ENCODE measurements around the gene BEST3.
A peak's percentile ranks its signal among the peaks of the same experiment; 100 is the strongest.

The BEST3 gene

GRCh38 chr12:69698769-69699540 is at the start of gene BEST3:
Gene BEST3 (minus strand): TSS chr12:69699303. CDS start chr12:69697798, 1,505 bp downstream.
- no peak for DNase-seq

- DNase-seq = no peak
Observed at GRCh38 chr12:69744109-69744508, 45.0 kb upstream of the BEST3 start.

DNA sequence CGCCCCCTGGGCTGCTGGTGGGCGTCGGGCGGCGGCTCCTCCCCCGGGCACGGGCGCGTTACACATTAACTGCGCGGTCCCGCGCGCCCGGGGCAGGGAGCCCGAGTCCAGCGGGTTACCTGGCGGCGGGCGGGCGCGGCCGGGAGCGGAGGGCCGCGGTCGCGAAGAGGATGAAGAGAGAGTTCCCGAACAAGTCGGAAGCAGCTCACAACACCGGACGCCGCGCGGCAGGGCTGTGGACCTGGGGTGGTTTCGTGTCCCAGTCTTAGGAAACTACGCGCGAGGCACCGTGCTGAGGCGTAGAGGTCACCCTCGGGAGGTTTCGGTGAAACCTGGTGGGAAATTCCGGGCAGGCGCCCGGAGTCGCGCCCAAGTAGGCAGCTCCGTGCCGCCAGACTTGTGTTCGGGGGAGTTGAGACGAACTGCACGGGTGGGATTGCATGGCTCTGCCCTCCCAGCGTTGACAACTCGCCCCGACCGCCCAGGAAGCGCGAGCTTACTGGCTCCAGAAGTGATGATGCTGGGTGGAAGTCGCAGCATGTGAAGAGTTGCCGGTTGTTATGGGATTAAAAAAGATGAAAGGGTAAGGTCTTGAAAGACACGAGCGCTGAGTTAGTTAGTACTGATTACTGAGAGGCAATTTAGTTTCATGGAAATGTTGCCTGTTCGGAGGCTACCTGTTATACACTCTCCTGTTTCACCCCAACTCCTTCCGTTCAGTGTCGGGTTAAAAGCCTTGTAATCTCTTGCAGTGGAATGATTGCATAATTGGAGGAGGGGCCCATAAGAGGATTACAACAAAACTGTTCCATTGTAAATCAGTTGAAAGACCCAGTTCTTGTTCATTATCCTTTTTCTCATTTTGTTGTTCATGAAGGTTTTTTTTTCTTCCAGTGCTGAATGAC is 40.4 kb upstream of the BEST3 start:
- DNase-seq = peak; percentile 59

GRCh38 chr12:69738351-69739286 is 39.5 kb upstream of the BEST3 start, which contains the start of gene RAB3IP:
Gene RAB3IP (plus strand): TSS chr12:69738860. CDS start chr12:69755409, 16,549 bp downstream.
- DNase-seq = peak; percentile 90

- DNase-seq = no peak
Observed at GRCh38 chr12:69733638-69734037, 34.5 kb upstream of the BEST3 start.

GRCh38 chr12:69732088-69732487 is 33.0 kb upstream of the BEST3 start:
- no peak for DNase-seq

DNA sequence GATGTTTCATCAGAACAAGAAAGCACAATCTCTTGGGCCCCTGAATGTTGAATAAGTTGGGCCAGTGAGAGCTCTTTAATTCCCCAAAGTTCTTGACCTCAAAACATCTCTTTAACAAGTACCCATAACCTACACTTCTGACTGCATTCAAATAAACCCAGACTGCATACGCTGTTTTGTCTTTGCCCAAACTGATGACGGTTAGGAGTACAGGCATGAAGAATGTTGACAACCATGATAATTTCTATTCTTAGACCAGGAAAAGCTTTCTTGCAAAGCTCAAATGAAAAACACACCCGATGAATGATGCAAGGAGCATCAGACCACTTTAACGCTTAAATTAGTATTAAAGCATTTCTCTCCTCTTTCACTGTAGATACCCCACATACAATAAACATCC is 27.8 kb upstream of the BEST3 start:
- no peak for DNase-seq

DNA sequence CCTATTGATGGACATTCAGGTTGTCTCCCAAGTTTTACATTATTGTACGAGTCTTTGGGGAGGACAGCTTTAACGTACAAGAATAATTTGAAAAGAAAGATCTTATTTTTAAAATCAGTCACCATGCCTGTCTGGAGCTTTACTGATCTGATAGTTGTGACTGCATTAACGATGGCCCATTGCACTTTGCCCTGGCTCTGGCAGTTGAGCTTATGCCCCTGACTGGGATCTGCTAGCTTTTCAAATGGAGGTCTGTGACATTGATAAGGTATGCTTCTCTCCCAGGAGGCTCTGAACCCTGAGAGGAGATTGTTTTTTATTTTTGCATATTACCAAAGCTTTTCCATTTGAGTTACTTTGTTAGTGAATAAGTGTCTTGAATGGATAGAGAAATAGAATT is 21.6 kb upstream of the BEST3 start:
- no peak for DNase-seq

DNA sequence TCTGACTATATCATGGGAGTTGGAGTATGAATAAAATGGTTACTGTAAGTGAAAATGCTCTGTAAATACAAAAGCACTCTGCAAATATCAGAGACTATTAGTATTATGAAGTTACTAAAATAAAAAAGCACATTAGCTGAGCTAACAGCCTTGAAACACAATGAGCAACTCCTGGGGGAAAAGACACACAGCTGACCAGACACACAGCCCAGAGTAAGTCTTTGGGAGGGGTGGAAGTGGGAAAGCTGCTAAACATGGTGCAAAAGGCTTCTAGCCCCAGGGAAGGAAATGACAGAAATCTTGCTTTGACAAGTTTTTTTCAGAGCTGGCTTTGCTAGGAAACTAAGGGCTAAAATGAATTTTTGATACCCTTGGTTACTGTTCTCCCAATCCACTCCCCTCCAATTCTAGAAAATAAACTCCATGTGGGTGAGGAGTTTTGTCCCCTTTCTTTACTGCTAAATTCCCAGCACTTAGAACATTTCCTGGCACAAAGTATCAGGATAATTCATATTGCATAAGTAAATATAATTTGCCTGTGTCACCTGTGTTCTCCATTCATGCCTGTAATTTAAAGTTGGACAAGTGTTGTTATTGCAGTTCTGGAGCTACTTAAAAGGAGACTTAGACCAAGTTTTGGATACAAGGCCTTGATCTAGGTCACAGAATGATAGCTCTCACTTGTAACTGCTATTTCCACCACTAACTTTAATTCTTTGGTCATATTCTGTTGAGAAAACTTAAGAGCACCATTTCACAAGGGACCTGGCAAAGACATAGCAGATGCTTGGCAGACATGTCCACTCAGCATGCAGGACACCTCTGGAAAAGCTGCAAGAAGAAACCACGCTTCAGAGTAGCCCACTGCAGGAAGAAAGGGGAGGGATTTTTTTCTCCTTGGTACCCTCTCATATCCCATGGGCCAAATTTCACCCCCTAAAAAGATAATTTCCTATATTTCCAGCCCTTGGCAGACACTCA is 20.5 kb upstream of the BEST3 start:
- DNase-seq = no peak

- DNase-seq = no peak
Observed at GRCh38 chr12:69714542-69714941, 15.4 kb upstream of the BEST3 start.

DNA sequence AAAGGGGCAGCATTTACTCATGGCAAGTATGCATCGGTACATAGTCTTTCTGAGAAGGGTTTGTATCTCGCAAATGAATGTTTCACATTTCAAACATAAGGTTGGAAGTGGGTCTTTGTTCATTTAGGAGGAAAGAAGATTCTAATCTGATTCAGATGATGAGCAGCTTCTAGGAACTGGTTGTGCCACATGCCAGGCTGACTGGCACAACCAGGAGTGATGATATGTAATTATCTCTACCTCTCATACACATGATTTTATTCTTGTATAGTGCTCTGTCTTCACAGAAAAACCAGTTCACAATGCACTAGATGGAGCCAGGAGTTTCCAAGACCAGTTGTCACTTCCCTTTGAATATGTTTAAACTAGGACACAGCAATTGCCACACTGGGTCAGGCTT is 13.7 kb upstream of the BEST3 start:
- DNase-seq = no peak

DNA sequence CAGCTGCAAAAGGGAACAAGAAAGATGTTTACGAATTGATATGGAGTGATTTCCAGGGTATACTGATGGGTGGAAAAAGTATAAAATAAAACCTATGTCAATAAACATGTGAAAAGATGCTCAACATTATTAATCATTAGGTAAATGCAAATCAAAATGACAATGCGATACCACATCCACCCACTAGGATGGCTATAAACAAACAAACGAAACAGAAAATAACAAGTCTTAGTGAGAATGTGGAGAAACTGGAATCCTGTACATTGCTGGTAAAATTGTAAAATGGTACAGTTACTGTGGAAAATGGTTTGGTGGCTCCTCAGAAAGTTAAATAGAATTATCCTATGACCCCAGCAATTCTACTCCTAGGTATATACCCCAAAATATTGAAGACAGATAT is 9.5 kb upstream of the BEST3 start:
- DNase-seq = no peak

GRCh38 chr12:69704357-69704756 is 5.3 kb upstream of the BEST3 start:
- DNase-seq = no peak

GRCh38 chr12:69703146-69703642 is 4.1 kb upstream of the BEST3 start:
- DNase-seq = no peak

GRCh38 chr12:69701826-69702225 is 2.7 kb upstream of the BEST3 start:
- DNase-seq = no peak

- no peak for DNase-seq
Observed at GRCh38 chr12:69698054-69698453, 1.0 kb downstream of the BEST3 start.

- no peak for DNase-seq
Observed at GRCh38 chr12:69694123-69694522, 5.0 kb downstream of the BEST3 start.

- no peak for DNase-seq
Observed at GRCh38 chr12:69689638-69690037, 9.5 kb downstream of the BEST3 start.

DNA sequence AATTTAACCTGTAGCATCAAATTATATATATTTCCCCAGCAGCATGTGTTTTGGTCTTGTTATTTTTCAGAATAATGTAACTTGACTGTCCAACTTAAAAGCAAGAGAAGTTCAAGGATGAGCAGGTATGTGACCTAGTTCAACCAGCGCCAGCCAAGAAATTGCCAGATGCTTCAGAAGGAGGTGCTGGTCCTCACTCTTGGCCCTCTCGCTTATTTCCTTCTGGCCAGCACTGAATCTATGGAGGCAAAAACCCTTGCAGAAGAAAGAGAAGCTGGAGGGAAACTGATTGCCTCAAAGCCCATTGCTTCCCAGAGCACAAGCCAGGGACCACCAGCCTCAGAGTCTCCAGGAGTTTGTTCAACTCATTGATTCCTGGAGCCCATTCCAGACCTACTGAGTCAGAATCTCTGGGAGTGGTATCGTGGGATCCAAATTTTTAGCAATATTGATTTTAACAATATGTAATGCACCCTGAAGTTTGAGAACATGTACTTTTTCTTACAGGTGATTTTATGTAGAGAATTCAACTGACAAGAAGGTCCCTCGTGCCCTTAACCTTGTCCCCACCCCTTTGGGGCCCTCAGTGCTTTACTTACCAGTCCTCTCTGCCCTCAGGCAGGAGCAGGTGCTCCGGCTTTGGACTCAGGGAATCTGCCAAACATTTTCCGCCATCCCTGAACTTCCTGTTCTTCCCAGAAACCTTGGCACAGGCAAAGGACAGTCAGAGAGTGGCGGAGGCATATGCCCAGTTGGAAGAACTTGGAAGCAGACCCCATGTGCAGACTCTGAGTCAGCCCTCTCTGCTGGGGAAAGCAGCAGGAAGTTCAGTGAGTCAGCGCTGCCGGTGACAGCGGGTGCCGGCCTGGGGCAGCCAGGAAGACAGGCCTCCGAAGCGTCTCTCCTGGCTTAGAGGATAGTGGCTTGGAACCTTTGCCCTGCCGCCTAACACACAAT is 10.4 kb downstream of the BEST3 start:
- DNase-seq = peak; percentile 23

GRCh38 chr12:69688021-69688420 is 11.1 kb downstream of the BEST3 start:
- DNase-seq = no peak
